Activated effector memory CD4-positive, alpha-beta T cell treated with anti-CD3 and anti-CD28 coated beads, Interleukin-2, amount 50 U/mL, for 16 hours (primary cell): ENCODE data around the gene DGCR2.
"Not testable (repeated sequence)": the region's sequence is repeated elsewhere in the genome, so short reads cannot be mapped to it uniquely, and the experiment has no call there.

Experiments used
- DNase-seq: peaks from one replicate; pipeline ENCODE4 v3.0.0-alpha.2; 2020

DGCR2 gene

DNA sequence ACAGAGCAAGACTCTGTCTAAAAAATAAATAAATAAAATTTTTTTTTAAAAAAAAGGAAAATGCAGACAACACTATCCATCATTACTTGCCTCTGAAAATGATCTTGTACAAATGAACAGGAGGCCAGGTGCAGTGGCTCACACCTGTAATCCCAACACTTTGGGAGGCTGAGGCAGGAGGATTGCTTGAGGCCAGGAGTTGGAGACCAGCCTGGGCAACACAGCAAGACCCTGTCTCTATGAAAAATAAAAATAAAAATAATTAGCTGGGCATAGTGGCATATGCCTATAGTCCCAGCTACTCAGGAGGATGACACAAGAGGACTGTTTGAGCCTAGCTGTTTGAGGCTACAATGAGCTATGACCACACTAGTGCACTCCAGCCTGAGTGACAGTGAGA, 49.4 kb downstream of the DGCR2 start:
- DNase-seq, result not testable (repeated sequence)

DNA sequence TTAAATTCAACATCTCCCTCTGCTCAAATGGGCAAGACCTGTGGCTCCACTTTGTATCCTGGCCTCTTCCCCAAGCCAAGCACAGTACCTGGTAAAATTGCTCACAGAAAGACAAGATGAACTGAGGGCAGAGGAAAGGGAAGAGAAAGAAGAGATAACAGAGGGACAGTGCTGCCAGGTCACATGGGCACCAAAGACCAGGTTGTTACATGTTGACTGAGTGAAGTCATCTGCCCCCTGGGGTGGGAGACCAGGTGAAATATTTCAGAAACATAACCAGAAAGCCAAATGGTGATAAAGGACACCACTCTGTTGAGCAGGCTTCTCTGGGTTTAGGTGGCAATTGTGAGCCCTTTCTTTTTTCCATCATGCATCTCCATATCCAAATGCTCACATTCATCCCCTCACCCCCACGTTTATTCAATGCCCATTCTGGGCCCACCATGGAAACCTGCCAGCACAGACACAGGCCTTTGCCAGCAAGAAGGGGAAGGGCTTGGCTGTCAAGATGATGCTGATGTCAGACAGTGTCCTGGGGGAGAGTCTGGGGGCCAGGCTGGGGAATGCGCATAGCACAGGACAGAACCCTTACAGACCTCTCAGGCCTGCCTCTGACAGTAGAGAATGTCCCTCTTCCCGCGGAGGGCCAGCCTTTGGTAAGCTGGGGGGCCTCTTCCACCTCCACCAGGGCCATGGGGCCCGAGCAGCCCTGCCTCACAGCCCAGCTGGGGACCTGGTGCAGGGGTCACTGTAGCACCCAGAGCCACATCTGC, 51.6 kb downstream of the DGCR2 start:
- no peak for DNase-seq

DNA sequence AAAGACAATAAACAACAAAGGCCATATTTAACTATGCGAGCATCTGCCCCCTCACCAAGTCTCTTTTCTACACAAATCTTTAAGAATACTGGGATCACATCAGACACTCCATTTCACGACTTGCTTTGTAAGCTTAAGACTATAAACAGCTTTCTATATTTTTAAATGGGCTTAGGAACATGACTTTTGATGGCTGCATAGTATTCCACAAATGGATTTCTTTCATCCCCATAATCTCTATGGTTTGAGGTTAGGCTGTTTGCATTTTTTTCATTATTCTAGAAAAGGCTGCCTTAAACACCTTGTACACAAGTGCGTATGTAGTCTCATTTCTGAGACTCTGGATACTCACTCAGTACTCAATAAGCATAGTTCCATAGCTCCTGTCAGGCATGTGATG, 52.8 kb downstream of the DGCR2 start:
- DNase-seq, result no peak

DNA sequence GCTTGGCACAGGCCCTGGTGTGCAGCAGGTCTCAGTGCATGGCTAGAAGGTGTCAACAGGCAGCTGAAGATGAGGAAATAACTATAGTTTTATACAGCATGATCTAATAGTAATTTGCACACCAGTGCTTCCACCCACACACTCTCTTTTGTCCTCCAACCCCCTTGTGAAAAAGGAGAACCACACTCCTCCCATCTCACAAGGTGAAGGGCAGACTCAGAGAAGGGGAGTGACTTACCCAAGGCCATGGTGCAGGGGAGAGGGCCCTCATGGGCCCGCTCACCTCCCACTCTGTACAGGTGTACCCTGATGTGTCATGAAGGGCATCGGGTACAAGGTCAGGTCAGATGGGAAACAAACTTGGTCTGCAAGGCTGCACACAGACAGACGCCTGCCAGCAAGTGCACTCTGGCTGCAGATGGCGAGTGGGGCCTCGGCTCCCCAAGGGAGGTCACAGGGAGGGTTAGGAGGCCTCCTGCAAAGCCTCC, 53.4 kb downstream of the DGCR2 start:
- no peak for DNase-seq

DNA sequence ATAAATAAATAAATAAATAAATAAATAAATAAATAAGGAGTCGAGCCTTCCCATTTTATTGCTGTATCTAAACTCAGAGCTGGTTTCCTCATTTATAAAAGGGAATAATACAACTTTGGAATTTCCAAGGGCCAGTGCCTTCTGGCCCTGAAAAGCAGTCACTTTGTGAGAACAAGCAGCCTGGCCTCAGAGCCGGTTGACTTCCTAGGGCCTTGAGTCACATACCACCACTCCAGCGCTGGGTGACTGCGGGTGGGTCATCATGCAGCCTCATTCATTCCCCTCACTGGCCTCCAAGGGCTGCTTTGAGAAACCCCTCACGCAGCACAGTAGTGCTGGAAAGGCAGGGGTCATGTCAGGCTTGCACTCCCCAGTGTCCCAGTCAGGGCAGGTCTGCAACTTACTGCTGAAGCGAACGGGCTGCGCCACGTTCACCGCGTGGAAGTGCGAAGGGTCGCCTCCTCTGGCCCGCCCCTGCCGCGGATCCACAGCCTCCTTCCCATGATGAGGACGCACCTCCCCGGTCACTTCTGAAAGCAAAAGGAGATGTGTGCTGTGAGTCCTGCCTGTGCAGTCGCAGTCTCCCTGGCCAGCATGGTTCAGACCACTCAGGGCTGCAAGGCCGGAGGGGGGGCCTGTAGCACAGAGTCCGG, 54.4 kb downstream of the DGCR2 start:
- no peak for DNase-seq

DNA sequence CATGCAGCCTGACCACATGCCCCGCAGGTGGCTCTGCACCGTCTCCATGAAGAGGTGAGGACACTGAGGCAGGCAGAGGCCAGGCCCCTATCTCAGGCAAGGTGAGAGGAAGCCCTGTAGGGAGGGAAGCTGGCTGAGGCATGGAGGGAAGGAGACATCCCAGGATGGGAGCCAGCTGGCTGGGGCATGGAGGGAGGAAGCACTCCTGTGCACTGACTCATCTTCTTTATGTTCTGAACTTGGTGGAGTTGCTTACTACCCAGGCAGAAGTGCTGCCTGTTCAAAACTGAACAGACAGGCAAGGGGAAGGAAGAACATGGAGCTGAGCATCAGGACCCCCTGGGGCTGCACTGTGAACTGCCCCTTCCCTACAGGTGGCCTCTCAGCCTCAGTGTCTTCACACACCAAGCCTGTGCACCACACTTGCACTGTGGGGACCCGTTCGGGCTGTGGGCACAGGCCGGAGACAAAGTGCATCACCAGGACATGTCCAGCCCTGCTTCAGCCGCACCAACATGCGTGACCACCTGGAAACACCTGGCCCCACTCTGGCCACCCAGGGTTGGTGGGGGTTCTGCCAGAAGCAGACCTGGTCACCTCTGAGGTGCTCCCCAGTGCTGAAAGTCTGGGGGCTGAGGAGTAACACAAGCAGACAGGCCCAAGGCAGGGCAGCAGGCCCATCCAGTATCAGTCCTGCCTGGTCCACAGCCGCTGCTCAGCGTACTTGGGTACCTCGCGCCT, 55.5 kb downstream of the DGCR2 start:
- DNase-seq, result no peak

DNA sequence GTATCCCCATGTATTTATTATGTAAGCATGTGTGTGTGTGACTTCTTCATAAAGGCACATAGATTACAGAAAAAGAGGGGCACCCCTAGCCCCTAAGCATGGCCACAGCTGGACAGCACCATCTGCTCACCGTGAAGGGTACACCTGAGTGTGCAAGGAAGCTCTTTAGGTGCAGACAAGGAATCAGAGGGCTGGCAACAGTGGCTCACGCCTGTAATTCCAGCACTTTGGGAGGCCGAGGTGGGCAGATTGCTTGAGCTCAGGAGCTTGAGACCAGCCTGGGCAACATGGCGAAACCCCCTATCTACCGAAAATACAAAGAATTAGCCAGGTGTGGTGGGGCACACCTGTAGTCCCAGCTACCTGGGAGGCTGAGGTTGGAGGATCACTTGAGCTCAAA, 56.3 kb downstream of the DGCR2 start:
- DNase-seq, result no peak

DNA sequence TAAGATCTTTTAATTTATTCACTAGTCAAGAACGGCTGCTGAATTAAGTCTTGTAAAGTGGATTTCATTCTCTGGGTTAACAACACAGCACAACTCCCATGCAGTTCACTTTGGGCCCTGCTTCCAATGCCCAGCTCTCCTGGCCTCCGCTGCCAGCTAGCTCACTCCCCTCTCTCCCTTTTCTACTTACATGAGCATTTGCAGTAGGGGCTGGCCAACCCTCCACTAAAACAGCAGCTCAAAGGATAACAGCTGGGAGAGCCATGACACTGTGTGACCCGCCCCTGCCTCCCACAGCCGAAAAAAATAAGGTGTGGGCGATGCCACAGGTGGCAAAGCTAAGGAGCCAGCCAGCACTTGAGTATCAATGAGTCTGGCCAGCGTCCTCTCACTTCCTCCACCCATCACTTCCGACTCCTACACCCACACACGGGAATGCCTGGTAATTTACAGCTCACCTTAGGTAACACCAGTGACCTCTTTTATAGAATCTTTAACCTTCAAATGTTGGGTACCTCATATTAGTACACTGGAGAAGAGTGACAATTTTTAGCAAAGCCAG, 56.8 kb downstream of the DGCR2 start:
- DNase-seq, result peak; percentile 36

DNA sequence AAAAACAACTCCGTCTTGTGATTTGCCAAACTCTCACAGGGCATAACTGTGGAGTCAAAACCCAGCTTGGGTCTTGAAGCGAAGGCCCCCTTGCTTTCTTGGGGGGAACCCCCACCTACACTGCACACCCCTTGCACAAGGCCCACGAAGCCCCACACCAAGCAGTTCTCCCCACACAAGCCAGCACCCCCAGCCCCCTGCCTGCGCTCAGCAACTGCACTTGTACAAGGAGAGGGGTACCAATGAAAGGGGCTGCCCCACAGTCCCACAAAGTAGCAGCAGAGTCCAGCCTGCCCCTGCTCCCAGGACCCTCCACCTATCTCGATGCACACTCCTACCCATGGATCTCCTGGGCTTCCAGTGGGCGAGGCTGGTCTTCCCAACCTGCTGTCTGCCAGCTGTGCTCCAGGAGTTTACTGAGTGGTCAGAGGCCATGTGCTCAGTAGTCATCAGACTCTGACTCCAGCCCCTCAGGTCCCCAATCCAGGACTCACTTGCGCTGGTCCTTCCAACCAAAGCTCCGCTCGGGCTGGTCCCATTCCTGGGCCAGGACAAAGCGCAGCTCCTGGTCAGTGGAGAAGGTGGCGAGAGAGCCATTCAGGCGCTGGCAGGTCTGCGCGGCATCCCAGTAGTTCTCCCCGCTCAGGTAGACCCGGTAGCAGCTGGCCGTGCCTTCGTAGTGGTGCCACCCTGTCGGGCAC, 57.7 kb downstream of the DGCR2 start:
- DNase-seq, result peak; percentile 44

DNA sequence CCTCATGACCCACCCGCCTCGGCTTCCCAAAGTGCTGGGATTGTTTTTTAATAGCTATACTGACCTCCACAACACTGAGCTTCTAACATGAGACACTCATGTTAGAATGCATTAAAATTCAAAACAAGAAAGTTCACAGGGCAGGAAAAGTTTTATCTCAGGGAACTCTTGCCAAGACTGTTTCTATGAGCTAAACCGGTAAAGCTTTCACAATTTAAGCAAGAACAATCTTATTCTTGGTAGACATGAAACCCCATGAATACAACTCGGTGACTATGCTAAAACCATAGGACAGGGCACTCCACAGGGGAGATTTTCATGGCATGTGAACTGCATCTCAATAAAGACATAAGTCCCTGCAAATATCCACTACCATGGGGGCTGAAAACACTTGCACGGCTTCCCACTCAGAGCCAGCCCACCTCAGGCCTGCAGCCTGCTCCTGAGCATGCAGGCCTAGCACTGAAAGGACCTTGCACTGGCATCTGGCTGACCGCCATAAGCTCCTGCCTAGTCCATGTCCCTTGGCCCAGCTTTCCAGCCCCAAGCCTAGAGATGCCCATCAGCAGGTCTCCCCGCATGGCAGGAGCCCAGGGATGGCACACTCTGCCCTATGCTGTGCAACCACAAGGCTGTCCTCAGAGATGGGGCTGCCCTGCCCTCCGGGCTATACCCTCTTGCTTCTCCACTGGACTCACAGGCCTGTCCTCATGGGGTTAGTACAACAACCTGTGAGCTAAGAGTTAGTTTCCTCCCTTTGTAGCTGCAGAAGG, 58.4 kb downstream of the DGCR2 start:
- DNase-seq, result peak; percentile 56

DNA sequence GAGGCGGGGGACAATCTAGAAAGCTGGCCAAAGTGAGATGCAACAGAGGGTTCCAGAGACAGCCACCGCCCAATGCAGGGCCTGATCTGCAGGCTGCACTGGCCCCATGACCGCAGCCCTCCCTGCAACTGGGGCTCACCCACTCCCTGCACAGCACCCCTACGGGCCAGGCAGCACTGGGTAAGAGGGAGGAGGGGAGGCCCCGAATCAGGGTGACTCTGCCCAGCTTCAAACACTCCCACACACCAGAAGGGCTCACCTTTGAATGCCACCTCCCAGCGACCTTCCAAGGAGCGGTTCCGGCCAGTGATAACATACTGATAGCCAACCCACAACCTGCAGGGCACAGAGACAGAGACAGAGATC, 59.3 kb downstream of the DGCR2 start:
- DNase-seq, result peak; percentile 48

DNA sequence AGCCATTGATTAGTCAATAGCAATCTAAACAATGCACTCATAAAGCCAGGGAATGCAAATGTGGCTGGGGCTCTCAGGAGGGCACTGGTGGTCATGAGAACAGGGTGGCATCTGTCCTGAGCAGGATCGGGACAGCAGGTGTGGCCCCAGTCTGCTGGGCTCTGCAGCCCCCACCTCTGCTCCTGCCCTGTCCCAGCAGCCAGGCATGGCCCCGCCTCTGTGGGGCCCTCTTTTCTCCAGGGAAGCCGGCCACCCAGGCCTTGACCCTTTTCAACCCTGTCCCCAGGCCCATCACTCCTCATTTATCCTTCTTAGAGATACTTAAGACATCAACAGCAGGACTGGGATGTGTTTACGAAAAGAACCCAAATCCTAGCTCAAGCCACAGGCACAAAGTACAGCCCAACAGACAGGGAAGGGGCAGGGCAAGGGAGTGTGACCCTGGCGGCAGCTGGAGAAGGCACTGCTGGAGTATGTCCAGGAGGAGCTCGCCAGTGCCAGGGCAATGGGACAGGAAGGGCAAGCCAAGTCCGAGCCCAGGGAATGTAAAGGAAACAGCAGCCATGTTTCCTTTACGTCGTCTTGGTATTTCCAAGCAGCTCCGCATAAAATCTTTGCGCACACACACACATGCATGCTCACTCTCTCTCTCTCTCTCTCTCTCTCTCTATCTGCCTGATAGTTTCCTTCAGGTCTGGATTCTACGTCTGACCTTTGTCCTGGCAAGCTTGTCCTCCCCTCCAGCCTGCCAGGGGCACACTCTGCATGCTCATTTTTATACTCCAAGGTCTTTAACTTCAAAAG, 59.9 kb downstream of the DGCR2 start:
- DNase-seq, result peak; percentile 28

DNA sequence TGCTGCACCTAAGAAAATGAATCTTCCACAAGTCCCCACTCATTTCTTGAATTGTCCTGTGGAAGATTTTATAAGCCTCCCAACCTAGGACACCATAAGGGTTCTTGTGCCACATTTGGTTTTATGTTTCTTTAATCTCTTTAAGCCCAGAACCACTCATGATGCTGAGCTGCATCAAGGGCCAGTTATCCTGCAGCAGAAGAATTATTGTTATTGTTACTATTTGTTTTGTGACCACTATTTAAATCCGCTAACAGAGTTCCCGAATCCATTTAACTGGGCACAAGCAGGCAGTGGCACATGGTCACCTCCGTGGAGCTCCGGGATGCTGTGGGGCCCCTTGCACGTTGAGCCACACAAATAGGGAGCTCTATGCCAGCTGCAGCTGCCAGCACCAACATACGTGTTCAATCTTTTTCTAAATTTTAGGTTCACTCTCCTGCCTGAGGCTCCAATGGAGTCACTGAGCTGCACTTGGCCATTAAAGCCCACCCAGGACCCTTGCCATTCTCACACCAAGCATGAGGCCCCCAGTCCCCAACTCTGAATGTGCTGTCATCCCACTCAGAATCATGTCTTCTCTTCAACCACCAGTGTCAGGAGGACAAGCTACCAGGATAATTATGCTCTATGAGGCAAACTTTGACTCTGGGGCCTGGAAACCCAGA, 60.6 kb downstream of the DGCR2 start:
- DNase-seq, result peak; percentile 36

DNA sequence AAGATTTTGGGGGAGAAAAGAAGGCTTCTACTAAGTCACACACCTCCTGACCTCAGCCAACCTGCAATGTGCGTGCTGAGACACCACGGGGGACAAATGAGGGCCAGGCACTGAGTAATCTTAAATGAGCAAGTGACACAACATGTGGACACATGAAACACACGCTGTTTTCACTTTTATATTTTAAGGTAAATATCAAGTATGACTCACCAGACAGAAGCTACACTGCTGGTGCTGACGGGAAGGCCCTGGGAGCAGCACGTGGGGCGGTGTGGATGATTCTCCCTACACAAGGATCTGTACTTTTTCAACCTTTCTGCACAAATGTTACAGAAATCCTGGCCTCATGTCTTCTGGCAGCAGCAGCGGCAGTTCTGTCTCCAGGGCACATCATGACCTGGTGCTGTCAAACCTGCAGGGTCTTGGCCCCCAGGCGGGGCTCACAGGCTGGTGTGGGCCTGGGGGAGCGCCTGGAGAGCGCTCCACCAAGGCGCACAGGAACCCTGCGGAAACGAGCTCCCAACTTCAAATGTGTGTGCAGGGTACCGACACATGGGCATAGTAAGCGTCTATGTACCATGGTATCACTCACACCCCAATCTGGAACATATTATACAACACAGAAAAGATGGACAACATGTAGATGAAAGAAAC, 61.7 kb downstream of the DGCR2 start:
- peak; percentile 43 for DNase-seq

DNA sequence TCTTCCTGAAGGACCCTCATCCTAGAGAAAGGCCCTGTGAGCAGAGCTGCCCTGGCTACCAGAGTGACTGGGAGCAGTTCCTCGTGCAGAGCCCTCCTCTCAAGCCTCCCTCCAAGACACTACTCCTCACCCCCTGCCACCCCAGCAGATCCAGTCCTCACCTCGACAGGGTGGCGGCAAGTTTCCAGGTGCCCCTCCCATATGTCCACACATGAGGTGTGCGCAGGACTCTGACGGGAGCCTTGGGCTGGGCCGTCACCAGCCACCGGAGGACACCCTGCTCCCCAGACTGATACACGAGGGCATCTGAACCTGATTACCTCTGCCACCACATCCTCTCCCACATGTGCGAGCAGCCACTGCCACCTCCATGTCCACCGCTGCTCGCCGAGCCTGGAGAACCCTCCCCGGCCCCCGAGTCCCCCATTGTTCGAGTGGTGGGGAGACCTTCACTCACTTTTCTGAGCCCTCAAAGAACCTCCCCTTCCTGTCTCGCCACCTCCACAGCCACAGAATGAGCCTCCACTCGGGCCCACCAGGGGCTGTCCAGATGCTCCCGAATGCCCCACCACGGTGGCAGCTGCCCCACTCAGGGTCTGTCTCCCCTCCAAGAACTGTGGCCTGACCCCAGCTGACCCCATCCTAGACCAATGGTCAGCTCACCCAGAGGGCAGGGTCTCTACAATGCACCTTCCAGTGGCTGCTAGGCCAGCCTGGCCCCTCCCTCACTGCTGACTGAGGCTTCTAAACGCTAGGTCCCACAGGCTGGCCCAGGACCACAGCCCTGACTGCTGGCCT, 62.5 kb downstream of the DGCR2 start:
- peak; percentile 46 for DNase-seq

DNA sequence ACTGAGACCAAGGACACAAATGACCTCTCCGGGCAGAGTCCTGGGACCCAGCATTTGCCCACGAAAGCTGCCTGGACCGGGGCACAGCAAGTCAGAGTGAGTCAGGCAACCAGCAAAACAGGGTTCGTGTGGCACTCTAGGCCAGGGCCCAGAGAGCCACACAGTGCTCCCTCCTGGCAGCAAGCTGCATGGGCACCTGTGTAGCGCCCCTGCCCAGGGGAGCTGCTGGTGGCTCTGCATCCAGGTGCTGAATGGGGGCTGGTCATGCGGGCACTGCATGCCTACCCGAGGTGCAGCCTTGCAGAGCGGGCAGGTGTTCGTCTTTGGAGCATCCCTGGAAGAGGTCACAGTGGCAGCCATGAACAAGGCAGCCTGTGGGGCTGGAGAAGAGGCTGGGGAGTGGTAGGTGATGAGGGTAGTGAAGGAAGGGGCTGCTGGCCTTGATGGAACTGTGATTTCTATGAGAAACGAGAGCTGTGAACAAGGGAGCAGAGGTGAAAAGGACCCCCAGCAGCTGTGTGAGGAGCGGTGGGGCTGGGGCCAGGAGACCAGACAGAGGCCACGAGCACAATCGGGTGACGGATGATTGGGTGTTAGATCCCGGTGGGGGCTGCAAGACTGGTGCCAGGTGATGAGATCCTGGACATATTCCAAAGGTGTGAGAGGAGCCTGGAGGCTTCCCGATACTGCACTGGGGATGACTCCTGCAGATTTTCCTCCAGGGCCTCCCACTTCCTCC, 63.3 kb downstream of the DGCR2 start:
- DNase-seq, result peak; percentile 46

DNA sequence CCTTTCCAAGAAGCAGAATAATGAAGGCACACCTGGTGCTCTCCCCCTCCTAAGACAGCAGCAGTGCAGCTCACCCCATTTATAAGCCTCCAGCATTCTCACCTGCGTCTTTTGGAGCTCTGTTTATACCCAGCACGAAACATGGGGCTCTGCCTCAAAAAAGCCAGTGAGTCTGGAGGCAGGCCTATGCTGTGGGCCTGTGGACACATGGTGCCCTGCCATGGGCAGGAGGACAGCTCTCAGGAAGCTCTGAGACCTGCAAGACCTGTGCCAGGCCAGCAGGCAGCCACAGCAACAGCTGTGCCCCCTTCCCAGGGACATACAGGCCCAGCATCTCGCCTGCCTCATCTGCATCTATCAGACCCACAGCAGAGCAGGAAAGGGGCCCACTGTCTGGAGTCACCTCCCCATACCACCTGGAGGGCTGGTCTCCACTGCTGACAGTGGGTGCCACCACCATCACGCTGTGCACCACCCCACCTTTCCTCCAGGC, 64.2 kb downstream of the DGCR2 start:
- peak; percentile 55 for DNase-seq

DNA sequence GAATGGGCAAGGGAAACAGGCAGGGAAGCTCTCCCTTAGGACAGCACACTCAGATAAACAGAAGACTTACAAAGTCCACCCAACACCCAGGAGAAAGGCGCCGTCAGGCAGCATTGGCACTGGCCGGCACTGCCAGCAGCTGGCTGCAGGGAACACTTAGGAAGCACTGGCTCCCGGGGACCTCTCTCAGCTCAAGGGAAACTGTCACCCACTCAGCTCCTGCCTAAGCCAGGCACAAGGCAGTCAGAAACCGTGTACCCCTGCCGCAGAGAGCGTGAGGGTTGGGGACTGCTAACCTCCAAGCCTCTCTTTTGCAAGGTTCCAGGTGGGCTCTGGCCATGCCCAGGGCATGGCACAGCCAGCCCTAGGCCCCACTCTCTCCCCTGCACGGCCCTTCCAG, 64.7 kb downstream of the DGCR2 start:
- no peak for DNase-seq
